Stimulated activated CD4-positive, alpha-beta T cell treated with anti-CD3 and anti-CD28 coated beads, Interleukin-1b, Interleukin-23, amount 100 ng/mL, for 48 hours (primary cell): Measurements from ENCODE around the gene TGM6.

ENCODE experiments used
- DNase-seq: peaks from one replicate; pipeline ENCODE4 v3.0.0-alpha.2; 2020

The TGM6 gene

DNA sequence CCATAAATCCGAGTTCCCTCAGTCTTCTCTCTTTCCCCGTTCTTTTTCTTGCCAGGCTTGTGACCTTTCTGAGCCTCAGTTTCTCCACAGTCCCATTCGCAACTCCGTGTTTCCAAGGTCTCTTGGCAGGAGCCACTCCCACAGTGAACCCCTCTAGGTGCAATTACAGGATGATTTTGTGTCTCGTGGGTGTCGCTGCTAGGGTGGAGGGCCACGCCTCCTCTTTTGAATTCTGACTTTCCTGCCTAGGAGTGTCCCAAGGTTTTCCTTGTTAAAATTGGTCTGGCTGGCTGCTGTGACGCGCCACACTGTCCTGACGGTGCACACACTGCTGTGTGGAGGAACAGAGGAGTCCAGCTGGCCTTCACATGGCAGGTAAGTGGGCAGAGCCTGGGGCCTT lies at the start of gene TGM6:
Gene TGM6, plus strand, starts transcription at position 301 of the 400 bp plus-strand sequence. Its CDS starts 68 bp downstream, at position 369.
- no peak for DNase-seq

DNA sequence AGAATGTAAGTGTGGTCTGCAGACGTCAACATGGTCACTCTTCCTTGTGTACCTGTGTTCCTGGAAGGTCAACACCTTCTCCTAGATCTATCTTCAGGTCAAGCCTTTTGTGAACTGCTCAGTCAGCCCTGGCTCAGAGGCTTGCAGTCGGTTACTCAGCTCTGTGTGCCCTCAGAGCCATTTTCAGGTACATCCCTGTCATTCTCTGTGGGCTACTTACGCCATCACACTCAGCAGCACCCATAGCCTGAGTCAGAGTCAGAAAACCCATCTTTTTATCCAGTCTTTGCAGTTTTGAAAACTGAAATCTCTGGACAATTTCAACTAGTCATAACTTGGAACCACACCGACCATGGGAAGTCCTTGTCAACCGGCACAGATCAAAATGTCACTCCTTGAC lies 49.6 kb upstream of the TGM6 start:
- DNase-seq = no peak

DNA sequence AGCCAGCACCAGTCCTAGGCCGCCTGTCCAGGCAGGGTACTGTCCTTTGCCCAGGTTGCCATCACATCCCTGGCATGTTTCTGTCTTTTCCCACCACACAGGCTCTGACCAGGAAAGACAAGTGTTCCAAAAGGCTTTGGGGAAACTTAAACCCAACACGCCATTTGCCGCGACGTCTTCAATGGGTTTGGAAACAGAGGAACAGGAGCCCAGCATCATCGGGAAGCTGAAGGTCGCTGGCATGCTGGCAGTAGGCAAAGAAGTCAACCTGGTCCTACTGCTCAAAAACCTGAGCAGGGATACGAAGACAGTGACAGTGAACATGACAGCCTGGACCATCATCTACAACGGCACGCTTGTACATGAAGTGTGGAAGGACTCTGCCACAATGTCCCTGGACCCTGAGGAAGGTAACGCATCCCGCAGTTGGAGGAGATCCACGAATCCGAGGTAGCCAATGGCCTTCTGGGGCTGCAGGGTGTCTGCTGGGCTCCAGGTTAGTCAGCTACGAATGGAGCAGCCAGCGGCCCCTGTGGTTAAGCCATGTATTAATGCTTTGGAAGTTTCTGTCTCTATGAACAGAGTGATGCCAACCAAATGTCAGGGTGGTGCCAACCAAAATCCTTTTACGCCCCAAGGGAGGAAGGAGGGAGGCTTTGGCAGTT lies 48.7 kb upstream of the TGM6 start:
- no peak for DNase-seq

DNA sequence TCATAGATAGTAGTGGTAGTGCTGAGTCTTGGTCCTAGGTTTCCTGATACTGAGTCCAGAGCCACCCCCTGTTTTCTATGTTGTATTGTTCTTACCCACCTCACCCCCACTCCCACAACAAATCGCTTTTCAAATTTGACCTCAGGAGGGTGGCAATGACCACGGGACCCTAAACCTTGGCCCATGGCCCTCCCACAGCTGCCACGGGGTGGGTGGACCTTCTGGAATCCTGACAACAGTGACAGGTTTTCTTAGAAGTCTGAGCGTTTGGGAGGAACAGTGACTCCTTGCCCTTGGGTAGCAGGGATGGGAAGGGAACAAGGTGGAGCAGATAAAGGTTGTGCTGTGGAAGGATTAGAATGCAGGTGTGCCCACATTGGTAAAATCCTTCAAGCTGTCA lies 48.0 kb upstream of the TGM6 start:
- no peak for DNase-seq

DNA sequence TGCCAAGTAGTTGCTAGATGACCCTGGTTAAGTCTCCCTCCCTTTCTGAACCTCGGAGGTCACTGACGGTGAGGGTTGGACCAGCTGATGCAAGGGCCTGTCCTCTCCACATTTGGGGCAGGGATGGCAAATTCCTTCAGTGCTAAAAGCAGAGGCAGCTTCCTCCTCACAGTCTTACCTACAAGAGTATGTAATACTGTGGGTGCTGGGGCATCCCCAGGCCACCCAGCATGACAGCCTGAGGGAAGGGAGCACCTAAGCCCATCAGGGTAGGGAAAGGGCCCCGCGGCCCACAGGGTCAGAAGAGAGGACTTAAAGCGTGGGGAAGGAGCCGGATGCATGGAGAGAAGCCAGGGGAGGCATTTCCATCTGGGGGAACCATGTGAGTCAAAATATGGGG lies 46.9 kb upstream of the TGM6 start:
- no peak for DNase-seq

DNA sequence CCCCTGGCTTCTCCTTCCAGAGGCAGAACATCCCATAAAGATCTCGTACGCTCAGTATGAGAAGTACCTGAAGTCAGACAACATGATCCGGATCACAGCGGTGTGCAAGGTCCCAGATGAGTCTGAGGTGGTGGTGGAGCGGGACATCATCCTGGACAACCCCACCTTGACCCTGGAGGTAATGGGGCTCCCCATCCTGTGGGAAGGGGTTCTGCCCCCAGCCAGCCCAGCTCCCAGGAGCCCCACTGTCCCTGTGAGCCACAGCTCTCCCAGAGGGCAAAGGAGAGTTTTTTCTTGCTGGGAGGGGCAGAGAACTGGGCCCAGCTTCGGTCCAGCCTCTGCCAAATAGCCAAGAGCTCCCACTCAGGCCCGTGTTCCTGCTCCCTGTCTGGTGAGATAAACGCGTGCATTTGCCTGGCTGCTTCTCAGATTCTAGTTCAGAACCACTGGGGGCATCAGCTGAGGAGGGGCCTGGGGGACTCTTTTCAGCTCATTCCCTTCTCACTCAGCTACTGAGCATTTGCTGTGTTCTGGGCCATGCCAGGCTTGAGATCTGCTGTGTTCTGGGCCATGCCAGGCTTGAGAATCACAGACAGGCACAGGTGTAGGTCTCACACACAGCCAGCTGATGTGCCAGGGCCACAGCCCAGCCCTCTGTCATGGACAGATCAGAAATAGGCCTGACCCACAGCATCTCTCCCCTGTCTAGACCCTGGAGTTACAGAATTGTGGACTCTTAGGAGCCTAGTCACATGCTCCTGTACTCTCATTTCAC lies 45.4 kb upstream of the TGM6 start:
- no peak for DNase-seq

DNA sequence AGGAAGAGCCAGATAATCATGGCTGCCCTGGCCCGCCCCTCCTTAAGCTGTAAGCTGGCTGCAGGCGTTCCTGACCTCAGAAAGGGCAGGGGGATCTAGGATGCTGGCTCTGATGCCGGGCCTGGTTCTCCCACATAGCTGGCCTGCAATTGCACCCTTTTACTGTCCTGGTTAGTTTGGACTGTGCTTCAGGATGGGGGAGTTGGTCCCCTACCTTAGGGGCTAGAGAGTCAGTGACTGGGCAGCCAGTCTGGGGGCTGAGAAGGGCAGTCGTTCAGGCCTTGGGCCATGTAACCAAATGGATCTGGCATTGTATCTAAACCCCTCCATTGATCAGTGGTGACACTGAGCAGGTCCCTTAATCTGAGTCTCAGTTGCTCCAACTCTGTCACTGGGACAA lies 44.2 kb upstream of the TGM6 start:
- DNase-seq = no peak

DNA sequence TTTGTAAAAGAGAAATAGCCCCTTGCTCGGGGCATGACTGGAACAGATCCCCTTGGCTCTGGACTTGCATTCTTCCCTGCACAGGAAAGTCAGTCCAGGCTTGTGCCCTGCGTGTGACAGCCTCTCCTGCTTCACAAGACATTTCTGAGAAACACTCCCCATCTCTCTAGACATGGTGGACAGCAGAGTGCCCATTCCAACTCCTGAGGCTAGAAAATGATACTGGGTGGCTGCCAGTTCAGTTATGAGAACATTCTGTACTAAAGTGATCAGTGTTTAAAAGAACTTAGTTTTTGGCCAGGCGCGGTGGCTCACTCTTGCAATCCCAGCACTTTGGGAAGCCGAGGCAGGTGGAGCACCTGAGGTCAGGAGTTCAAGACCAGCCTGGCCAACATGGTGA lies 43.6 kb upstream of the TGM6 start:
- no peak for DNase-seq

DNA sequence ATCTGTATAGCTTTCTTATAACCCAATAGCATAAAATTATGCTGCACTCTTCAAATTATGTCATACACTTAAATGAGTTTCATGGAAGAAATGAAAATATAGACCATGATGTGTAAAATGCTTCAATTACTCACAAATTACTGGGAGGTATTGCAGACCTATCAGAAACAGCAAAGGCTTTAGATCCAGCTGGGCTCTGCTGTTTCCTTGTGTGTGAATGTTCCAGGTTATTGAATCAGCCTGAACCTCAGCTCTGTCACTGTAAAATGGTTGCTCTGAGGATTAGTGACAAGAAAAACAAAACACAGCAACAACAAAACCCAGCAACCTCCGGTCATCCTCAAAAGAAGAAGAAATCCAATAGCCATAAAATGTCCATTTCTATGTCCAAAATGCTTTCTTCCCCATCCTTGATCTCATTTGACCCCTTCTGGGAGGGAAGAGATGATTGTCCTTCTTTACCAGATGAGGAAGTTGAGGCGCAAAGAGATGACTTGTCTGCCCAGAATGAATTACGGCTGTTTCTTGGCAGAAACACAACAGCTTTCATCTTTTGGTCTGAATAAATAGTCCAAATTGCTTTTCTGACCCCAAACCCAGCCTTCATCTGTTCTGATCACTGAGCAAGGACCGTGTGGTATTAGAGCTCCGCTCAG lies 42.2 kb upstream of the TGM6 start:
- no peak for DNase-seq

DNA sequence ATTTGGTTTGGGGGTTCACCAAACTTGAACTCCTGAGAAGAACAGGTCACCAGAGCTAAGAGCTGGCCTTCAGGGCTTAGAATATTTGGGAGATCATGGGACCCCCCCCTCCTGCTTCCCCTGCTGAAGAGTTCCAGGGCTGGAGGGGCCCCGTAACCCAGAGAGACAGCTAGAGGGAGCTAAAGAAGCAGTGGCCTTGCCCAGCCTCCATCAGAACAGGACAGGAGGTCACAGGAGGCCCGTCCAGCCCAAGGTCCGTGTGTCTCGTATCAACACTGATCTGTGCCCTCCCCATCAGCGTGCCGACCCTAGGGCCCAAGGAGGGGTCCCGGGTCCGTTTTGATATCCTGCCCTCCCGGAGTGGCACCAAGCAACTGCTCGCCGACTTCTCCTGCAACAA lies 40.6 kb upstream of the TGM6 start:
- DNase-seq = no peak

DNA sequence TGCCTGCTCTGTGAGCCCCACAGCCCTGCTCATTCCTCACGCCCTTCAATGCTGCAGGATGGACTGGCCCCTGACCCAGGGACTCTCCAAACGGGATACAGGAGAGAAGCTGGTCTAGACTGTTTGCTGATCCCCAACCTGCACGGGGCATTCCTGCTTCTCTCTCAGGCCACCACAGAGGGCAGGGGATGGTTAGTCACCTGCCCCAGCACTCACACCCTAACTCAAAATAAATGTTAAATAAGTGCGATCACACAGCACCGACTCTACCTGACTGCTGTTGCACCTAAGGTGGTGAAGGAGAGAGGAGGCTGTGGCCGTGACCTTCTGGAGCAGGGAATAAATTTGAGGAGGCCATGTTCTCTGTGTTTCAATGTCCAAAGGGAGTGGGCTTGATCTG lies 39.9 kb upstream of the TGM6 start:
- DNase-seq = no peak

DNA sequence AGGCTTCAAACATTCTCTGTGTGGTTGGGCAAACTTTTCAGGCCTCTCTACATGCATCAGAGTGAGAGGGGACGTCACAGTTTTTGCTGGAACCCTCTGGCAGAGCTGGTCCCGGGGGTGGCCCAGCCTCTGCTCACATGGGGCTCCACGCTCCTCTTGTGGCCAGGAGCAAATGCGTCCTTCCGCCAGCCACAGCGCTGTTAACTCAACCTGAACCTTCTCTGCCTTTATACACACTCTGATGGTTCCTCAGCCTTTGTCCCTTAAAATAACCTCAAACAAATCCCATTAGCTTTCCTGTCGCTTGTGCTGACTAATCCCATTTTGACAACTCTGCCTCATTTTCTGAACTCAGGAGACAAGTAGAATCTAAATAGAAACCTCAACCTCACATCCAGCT lies 39.4 kb upstream of the TGM6 start:
- no peak for DNase-seq

DNA sequence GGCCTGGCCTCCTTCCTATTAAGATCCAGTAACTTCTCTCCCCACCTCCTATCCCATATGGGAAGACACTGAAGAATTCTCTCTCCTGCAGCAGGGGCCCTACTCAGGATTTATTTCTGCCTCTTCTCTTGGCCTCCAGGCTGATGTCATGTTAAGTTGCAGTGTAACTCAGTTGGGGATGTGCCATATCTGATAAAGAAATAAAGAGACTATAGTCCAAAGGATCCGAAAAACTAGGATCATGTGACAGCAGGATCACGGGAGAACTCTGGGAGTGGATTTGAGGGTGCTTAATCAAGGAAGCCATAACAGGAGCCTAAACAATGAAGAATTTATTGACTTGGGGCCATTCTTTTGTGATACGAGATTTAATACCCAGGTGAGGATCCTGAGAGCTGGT lies 38.5 kb upstream of the TGM6 start:
- no peak for DNase-seq

DNA sequence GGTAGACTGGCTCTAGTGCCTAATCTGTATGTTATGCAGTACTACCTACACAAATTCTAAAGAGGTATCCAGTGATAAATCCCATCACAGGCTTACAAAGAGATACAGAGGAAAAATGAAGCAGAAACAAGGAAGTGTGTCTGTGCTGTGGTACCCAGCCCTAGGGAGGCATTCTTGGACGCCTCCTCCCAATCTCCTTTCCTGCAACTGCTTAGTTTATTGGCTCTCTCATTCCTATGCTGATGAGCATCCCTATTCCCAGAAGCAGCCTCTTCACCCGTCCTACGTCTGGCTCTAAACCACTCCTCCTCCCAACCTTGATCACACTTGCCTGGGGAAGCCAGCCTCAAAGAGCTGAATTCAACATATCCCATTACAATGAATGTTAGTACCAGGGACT lies 34.5 kb upstream of the TGM6 start:
- DNase-seq = no peak

DNA sequence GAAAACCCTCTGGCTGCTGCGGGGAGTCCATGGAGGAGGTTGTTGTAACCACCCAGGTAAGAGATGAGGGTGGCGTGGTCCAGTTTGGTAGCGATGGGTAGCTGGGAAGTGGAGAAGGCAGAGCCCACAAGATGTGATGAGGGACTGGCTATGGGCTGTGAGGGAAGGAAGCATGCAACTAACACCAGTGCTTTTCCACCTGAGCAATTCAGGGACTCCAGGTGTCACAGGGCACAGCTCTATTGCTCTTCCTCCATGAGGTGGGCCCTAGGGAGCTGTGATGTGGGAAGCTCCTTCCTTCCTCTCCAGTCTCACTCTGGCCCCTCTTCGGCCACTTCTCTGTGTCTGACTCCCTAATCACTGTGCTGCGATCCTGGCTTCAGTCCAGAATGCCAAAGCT lies 32.4 kb upstream of the TGM6 start:
- no peak for DNase-seq

DNA sequence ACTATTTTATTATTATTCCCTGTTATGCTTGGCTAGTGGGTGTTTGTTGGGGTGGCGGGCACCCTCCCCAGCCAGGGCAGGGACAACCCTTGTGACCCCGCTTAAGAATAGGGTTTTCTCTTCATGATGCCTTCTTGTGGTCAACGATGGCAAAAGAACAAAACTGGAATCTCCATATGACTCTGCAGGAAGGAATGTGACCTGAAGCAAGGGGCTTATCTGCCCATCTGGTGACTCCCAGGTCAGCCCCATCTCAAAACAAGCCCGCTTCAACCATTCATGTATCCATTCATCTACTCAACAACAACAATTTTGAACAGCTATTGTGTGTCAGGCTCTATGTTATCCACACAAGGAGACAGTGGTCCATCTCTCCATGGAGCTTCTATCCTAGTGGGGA lies 30.9 kb upstream of the TGM6 start:
- DNase-seq = no peak

DNA sequence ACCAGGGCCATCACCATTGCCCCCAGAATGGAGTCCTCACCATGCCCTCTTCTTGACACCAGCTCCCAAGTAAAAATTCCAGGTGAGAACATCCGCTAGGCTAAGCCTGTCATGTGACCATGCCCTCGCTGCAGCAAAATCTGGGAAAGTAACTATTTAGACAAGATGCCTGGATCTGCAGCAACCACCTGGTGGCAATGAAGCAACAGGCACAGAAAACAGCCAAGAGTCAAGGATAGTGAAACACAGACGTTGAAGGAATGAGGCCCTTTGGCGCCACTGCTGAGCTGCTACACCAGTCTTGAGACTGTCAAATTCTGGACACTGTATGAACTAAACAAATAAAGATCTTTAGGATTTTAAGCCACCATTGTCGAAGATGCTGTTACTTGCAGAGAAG lies 30.1 kb upstream of the TGM6 start:
- DNase-seq = no peak

DNA sequence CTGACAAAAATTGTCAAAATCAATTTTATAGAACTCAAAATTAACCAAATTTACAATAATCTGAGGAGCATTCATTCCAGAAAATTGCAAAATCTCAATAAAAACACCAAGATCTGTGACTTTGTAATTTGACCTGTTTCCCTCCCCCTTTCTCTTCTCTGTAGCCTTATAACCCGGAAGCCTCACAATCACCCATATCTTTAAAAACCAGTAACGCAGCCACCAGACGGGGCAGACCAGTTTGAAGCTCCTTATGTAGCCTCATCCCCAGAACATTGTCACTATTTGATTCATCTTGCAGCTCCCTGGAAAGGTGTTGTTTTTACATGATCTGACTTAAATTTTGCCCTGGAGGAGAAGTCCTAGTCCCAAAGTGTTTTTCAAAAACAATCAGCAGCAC lies 27.5 kb upstream of the TGM6 start:
- no peak for DNase-seq

DNA sequence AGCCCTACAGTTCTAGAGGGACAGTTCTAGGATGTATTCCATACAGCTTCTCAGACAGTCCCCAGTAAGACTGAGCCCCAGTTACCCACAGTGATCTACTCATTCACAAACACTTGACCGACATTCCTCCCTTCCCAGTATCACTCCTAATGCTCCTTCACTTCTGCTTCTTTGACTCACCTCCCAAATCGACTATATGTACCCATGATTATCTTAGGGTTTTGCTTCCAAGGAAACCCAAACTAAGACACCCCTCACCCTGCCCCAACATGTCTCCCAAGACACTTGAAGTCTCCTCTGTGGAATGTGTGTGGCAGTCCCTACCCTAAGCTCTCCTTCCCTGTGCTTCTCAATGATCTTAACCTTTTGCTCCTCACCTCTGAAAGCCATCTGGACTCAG lies 23.6 kb upstream of the TGM6 start:
- DNase-seq = no peak

DNA sequence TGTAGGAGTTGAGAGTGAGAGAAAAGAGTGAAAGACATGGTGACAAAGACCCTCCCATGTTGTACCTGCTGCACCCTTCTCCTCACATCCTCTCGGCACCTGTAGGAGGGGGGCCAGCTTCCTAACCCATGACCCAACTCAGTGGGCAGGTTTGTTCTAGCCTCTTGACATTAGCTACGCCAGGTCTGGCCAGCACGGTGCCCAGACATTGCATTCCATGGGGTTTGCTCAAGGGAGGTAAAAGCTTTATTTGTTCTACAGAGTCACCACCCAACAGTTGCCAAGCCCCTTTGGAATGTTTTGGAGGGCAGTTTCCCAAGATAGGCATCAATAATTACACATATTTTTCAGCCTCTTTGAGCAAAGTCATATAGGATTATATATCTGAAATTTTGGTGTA lies 22.7 kb upstream of the TGM6 start:
- DNase-seq = no peak

DNA sequence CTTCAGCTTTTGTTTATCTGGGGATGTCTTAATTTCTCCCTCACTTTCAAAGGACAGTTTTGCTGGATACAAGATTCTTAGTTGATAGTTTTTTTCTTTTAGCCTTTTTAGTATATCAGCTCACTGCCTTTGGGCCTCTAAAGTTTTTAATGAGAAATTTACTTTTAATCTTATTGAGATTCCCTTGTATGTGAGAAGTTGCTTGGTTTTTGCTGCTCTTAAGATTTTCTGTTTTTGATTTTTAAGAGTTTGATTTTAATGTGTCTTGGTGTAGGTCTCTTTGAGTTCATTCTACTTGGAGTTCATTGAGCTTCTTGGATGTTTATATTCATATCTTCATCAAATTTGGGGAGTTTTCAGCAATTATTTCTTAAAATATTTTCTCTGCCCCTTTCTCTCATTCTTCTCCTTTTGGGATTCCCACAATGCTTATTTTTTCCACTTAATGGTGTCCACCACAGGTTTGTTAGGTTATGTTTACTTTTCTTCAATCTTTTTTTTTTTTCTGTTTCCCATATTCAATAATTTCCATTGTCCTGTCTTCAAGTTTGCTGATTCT lies 19.6 kb upstream of the TGM6 start:
- no peak for DNase-seq

DNA sequence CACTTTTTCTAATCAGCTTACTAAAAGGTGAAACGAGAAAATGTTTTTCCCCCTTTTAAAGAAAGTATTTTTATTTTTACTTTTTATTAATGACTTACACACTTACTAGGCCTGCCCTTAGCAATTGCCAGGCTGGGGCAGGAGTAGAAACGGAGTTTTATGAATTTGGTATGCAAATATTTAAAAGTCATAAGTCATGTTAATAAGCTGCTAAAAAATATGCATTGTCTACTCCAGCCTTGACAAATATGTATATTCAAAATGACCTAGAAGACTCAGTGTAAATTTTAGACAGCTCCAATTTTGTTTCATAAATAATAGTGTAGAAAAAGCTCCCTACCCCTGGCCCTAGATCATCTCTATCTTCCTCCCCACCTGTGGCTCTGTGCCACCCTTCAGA lies 17.5 kb upstream of the TGM6 start:
- no peak for DNase-seq

DNA sequence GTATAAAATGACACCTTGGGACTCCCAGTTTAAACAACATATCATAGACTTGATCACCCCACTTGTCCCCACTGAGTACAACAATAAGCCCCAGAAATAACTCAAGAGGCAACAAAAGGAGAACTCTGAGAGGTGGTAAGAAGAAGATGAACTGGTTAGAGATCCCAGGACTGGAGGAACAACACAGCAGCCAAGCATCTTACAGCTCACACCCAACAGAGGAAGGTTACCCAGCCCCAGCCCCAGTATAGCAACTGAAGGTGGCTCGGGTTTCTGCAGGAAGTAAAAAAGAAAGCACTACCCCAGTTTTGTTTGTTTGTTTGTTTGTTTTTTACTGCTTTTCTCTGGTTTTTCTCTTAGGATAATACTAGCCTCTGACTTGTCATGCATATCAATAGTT lies 17.1 kb upstream of the TGM6 start:
- DNase-seq = no peak

DNA sequence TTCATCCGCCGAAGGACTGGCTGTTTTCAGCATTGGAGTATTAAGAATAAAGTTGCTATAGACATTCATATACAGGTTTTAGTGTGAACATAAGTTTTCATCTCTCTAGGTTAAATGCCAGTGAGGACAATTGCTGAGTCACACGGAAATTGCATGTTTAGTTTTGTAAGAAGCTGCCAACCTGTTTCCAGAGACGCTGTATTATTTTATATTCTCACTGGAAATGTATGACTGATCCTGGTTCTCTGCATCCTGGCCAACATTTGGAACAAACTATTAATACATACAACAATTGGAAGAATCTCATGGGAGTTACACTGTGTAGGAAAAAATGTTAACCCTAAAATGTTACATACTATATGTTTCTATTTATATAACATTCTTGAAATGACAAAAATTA lies 16.7 kb upstream of the TGM6 start:
- no peak for DNase-seq
